Suprapubic skin (tissue), 4 donors: Measurements from ENCODE around the gene CNTNAP4. TPM values are rescaled to one million over a fixed set of nuclear protein-coding genes. Genes with fewer than 3 reads are reported as not detected.

ENCODE experiments used
- DNase-seq, 2 donors: peaks; one replicate each; pipeline ENCODE4 v3.0.0-alpha.2; 2019; ENCODE audit warnings: low spot score in 2 of 2
- H3K27ac ChIP-seq: fragments of 200-600 bp; sonication (generic); one replicate; pipeline ENCODE4 v1.5.1; 2019
- H3K27me3 ChIP-seq: fragments of 200-600 bp; sonication (generic); one replicate; pipeline ENCODE4 v1.5.1; 2019
- H3K36me3 ChIP-seq: fragments of 200-600 bp; sonication (generic); one replicate; pipeline ENCODE4 v1.5.1; 2019
- H3K4me1 ChIP-seq: fragments of 200-600 bp; sonication (generic); one replicate; pipeline ENCODE4 v1.5.1; 2019
- H3K4me3 ChIP-seq: fragments of 200-600 bp; sonication (generic); one replicate; pipeline ENCODE4 v1.5.1; 2019; ENCODE audit warnings: mild to moderate bottlenecking
- H3K9me3 ChIP-seq: fragments of 200-600 bp; sonication (generic); one replicate; pipeline ENCODE4 v1.5.1; 2019
- CTCF ChIP-seq, 2 donors: fragments of 200-600 bp in 1 of 2; fragments of 450-650 bp in 1 of 2; sonication (generic) in 1 of 2; IDR thresholded peaks; one replicate each; pipeline ENCODE4 v1.5.1; 2016 to 2019; ENCODE audit warnings: antibody characterized with exemption in 2 of 2, mild to moderate bottlenecking in 1 of 2, moderate library complexity in 1 of 2
- EP300 ChIP-seq: sonication (generic); formaldehyde crosslinking; IDR thresholded peaks from one replicate; pipeline ENCODE4 v1.6.1; 2017; ENCODE audit warnings: antibody characterized with exemption
- POLR2A ChIP-seq, 2 donors: fragments of 450-650 bp; IDR thresholded peaks; one replicate each; pipeline ENCODE4 v1.6.1; 2017; ENCODE audit warnings: antibody characterized with exemption in 2 of 2, mild to moderate bottlenecking in 2 of 2, moderate library complexity in 2 of 2
- POLR2AphosphoS5 ChIP-seq, 3 donors: sonication (generic); formaldehyde crosslinking; IDR thresholded peaks; one replicate each; pipeline ENCODE4 v1.6.1; 2017; ENCODE audit warnings: antibody characterized with exemption in 3 of 3
- WGBS: methylation state at CpG from one replicate; pipeline ENCODE4 v1.1.5; 2018; 5-methylcytosine and 5-hydroxymethylcytosine counted together
- total RNA-seq, 4 donors: library from RNA; depleted of rRNA; stranded (reverse); fragments of >200 nt; gene quantifications; one replicate each; pipeline ENCODE4 v1.1.0, GENCODE V29; 2016

The CNTNAP4 gene
- total RNA-seq, 4 donors from 2014 or later: not detected

GRCh38 chr16:76336112-76336511 is 58.9 kb downstream of the CNTNAP4 start:
- TF ChIP-seq POLR2AphosphoS5 (IDR thresholded peaks at IDR 0.05) (no peak), CTCF (IDR thresholded peaks at IDR 0.05) (no peak), EP300 (no peak), POLR2A (IDR thresholded peaks at IDR 0.05) (no peak)
- Histone ChIP-seq H3K4me1 (no peaks in the 10 kb centered on the region), H3K4me3 (no peak overlapping the region), H3K9me3 (peaks cover 3% of the 10 kb centered on the region), H3K36me3 (no peaks in the 10 kb centered on the region), H3K27me3 (no peaks in the 10 kb centered on the region), H3K27ac (no peak overlapping the region)
- DNase-seq: no peak
- WGBS: 50% methylated on average over 1 of the region's 1 CpG

- DNase-seq: no peak
Observed at GRCh38 chr16:76338472-76338871, 61.3 kb downstream of the CNTNAP4 start.

GRCh38 chr16:76343769-76344168 is 66.6 kb downstream of the CNTNAP4 start:
- 67% methylated on average over 3 of the region's 3 CpGs for WGBS
- TF ChIP-seq CTCF (IDR thresholded peaks at IDR 0.05) (no peak), POLR2A (IDR thresholded peaks at IDR 0.05) (no peak), EP300 (no peak), POLR2AphosphoS5 (IDR thresholded peaks at IDR 0.05) (no peak)
- Histone ChIP-seq H3K27me3 (no peaks in the 10 kb centered on the region), H3K4me3 (no peak overlapping the region), H3K27ac (no peak overlapping the region), H3K36me3 (no peaks in the 10 kb centered on the region), H3K9me3 (no peaks in the 10 kb centered on the region), H3K4me1 (no peaks in the 10 kb centered on the region)
- DNase-seq: no peak

More at GRCh38 chr16:76338472-76338871, 61.3 kb downstream of the CNTNAP4 start:
- peaks cover 3% of the 10 kb centered on the region for H3K9me3 ChIP-seq
- no peaks in the 10 kb centered on the region for H3K4me1 ChIP-seq
- H3K36me3 ChIP-seq: no peaks in the 10 kb centered on the region
- no peak overlapping the region for H3K27ac ChIP-seq
- H3K4me3 ChIP-seq: no peak overlapping the region
- no peaks in the 10 kb centered on the region for H3K27me3 ChIP-seq
- TF ChIP-seq POLR2AphosphoS5 (IDR thresholded peaks at IDR 0.05): no peak
- TF ChIP-seq CTCF (IDR thresholded peaks at IDR 0.05): no peak
- no peak for TF ChIP-seq EP300
- no peak for TF ChIP-seq POLR2A (IDR thresholded peaks at IDR 0.05)

GRCh38 chr16:76345163-76345661 is 68.0 kb downstream of the CNTNAP4 start:
- H3K9me3 ChIP-seq: no peaks in the 10 kb centered on the region
- no peaks in the 10 kb centered on the region for H3K36me3 ChIP-seq
- no peak overlapping the region for H3K4me3 ChIP-seq
- H3K27me3 ChIP-seq: no peaks in the 10 kb centered on the region
- WGBS: 75% methylated on average over 3 of the region's 3 CpGs
- peak in 1 of 2 donors; percentile 62 for DNase-seq
- no peak overlapping the region for H3K27ac ChIP-seq
- no peaks in the 10 kb centered on the region for H3K4me1 ChIP-seq
- TF ChIP-seq EP300 (no peak), CTCF (IDR thresholded peaks at IDR 0.05) (no peak), POLR2A (IDR thresholded peaks at IDR 0.05) (no peak), POLR2AphosphoS5 (IDR thresholded peaks at IDR 0.05) (no peak)

- no peaks in the 10 kb centered on the region for H3K27me3 ChIP-seq
- H3K36me3 ChIP-seq: no peaks in the 10 kb centered on the region
- WGBS: 63% methylated on average over 3 of the region's 3 CpGs
- H3K27ac ChIP-seq: no peak overlapping the region
- H3K4me1 ChIP-seq: no peaks in the 10 kb centered on the region
- H3K9me3 ChIP-seq: no peaks in the 10 kb centered on the region
- DNase-seq: no peak
- TF ChIP-seq EP300 (no peak), CTCF (IDR thresholded peaks at IDR 0.05) (no peak), POLR2AphosphoS5 (IDR thresholded peaks at IDR 0.05) (no peak), POLR2A (IDR thresholded peaks at IDR 0.05) (no peak)
- H3K4me3 ChIP-seq: no peak overlapping the region
Observed at GRCh38 chr16:76346210-76346609, 69.0 kb downstream of the CNTNAP4 start.
